Measurements from ENCODE around the gene RAB6B.

DNA sequence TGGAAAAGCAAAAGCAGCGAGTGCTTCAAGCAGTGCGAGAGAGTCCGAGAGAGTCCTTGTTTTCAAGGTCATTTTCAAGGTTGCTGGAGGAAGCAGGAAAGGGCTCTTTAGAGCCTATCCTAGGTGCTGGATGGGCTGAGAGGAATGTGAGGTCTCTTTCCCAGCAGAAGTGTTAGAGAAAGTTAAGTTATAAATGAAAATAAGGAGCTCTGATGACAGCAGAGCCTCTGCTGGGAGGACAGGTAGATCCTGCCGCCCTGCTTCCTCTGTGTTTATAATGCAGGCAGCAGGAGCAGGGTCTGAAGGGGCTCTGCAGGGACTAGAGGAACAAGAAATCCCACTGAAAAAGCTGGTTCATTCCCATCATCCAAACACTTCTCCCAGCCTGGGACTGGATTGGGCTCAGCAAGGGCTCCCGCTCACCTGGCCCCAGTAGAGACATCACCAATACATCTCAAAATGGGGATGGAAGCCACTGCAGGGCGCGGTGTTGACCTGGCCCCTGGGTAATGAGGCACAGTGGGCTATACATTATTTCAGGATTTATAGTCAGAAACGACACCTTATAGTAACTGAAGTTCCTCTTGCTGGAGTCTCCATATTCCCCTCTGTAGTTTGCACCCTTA, 41.5 kb upstream of the RAB6B start:
- TF ChIP-seq POLR2A (IDR thresholded peaks at IDR 0.05) (no peak), CTCF (IDR thresholded peaks at IDR 0.05) (no peak), POLR2AphosphoS5 (IDR thresholded peaks at IDR 0.05) (no peak)

Data from breast epithelium (tissue), 3 donors.